Suprapubic skin (tissue), 4 donors: ENCODE measurements around the gene BCAP31.
"Not testable (repeated sequence)": the region's sequence is repeated elsewhere in the genome, so short reads cannot be mapped to it uniquely, and the experiment has no call there.

Experiments
- CTCF ChIP-seq, 2 donors: fragments of 200-600 bp in 1 of 2; fragments of 450-650 bp in 1 of 2; sonication (generic) in 1 of 2; IDR thresholded peaks; one replicate each; pipeline ENCODE4 v1.5.1; 2016 to 2019; ENCODE audit warnings: antibody characterized with exemption in 2 of 2, mild to moderate bottlenecking in 1 of 2, moderate library complexity in 1 of 2
- POLR2A ChIP-seq, 2 donors: fragments of 450-650 bp; IDR thresholded peaks; one replicate each; pipeline ENCODE4 v1.6.1; 2017; ENCODE audit warnings: antibody characterized with exemption in 2 of 2, mild to moderate bottlenecking in 2 of 2, moderate library complexity in 2 of 2
- POLR2AphosphoS5 ChIP-seq, 3 donors: sonication (generic); formaldehyde crosslinking; IDR thresholded peaks; one replicate each; pipeline ENCODE4 v1.6.1; 2017; ENCODE audit warnings: antibody characterized with exemption in 3 of 3

- not testable (repeated sequence) for TF ChIP-seq CTCF, POLR2A, POLR2AphosphoS5 (IDR thresholded peaks at IDR 0.05)
Observed at GRCh38 chrX:153730115-153730514, 5.9 kb upstream of the BCAP31 start.
